Liver (tissue), 9 donors: ENCODE data around the gene USP6NL. TPM values are rescaled to one million over a fixed set of nuclear protein-coding genes. Genes with fewer than 3 reads are reported as not detected.

Experiments
- DNase-seq: peaks from one replicate; pipeline ENCODE4 v3.0.0-alpha.2; 2017; ENCODE audit warnings: low spot score
- H3K27ac ChIP-seq, 2 donors: one replicate each; pipeline ENCODE4 v1.7.0; 2013; ENCODE audit warnings: inconsistent platforms in 2 of 2, low read length in 2 of 2, control low read depth in 1 of 2, low read depth in 1 of 2, mild to moderate bottlenecking in 1 of 2
- H3K27me3 ChIP-seq, 4 donors: one replicate each; pipeline versions ENCODE4 v1.6.1 to v1.7.0; 2013; ENCODE audit warnings: low read length in 3 of 4, inconsistent platforms in 1 of 4, mild to moderate bottlenecking in 1 of 4, moderate library complexity in 1 of 4; ENCODE audit not compliant: control insufficient read depth in 4 of 4, insufficient read depth in 4 of 4
- H3K36me3 ChIP-seq, 4 donors: one replicate each; pipeline versions ENCODE4 v1.6.1 to v1.7.0; 2013; ENCODE audit warnings: low read length in 3 of 4, mild to moderate bottlenecking in 3 of 4, low read depth in 1 of 4, moderate library complexity in 1 of 4; ENCODE audit not compliant: control insufficient read depth in 4 of 4, insufficient read depth in 3 of 4
- H3K4me1 ChIP-seq, 4 donors: one replicate each; pipeline versions ENCODE4 v1.6.1 to v1.7.0; 2013; ENCODE audit warnings: low read length in 3 of 4, mild to moderate bottlenecking in 3 of 4, moderate library complexity in 1 of 4; ENCODE audit not compliant: control insufficient read depth in 4 of 4, insufficient read depth in 4 of 4
- H3K4me3 ChIP-seq, 3 donors: one replicate each; pipeline versions ENCODE4 v1.6.1 to v1.7.0; 2013; ENCODE audit warnings: low read length in 3 of 3, control low read depth in 1 of 3, low read depth in 1 of 3, mild to moderate bottlenecking in 1 of 3
- H3K9ac ChIP-seq, 2 donors: one replicate each; pipeline ENCODE4 v1.7.0; 2013; ENCODE audit warnings: low read length in 2 of 2, mild to moderate bottlenecking in 2 of 2, moderate library complexity in 2 of 2, control low read depth in 1 of 2, low read depth in 1 of 2
- H3K9me3 ChIP-seq, 4 donors: one replicate each; pipeline versions ENCODE4 v1.6.1 to v1.7.0; 2013; ENCODE audit warnings: low read length in 3 of 4; ENCODE audit not compliant: control insufficient read depth in 4 of 4
- ATF3 ChIP-seq: IDR thresholded peaks from 2 replicates; pipeline ENCODE4 v1.6.1; 2016; ENCODE audit warnings: antibody characterized with exemption
- CTCF ChIP-seq: fragments of 150-350 bp; IDR thresholded peaks from 2 replicates; pipeline ENCODE4 v1.5.1; 2017; ENCODE audit warnings: improper control_type of control experiment, low read depth, low read length; ENCODE audit not compliant: missing input control
- EGR1 ChIP-seq, 2 donors: IDR thresholded peaks; 2 replicates each; pipeline ENCODE4 v1.6.1; 2016 to 2018; ENCODE audit warnings: antibody characterized with exemption in 2 of 2, low read depth in 2 of 2
- FOXA1 ChIP-seq: IDR thresholded peaks from 2 replicates; pipeline ENCODE4 v1.6.1; 2016; ENCODE audit warnings: antibody characterized with exemption
- FOXA2 ChIP-seq: IDR thresholded peaks from 2 replicates; pipeline ENCODE4 v1.6.1; 2016; ENCODE audit warnings: antibody characterized with exemption
- GABPA ChIP-seq, 2 donors: IDR thresholded peaks in 1 of 2; conservative IDR thresholded peaks in 1 of 2; 2 replicates each; pipeline ENCODE4 v1.6.1; 2016; ENCODE audit warnings: antibody characterized with exemption in 2 of 2, mild to moderate bottlenecking in 1 of 2, moderate library complexity in 1 of 2
- JUND ChIP-seq, 2 donors: IDR thresholded peaks; 2 replicates each; pipeline ENCODE4 v1.6.1; 2016; ENCODE audit warnings: antibody characterized with exemption in 2 of 2
- MAX ChIP-seq: IDR thresholded peaks from 2 replicates; pipeline ENCODE4 v1.6.1; 2016; ENCODE audit warnings: antibody characterized with exemption
- NR2F2 ChIP-seq: IDR thresholded peaks from 2 replicates; pipeline ENCODE4 v1.6.1; 2016; ENCODE audit warnings: antibody characterized with exemption
- RAD21 ChIP-seq, 2 donors: IDR thresholded peaks; 2 replicates each; pipeline ENCODE4 v1.6.1; 2016; ENCODE audit warnings: antibody characterized with exemption in 2 of 2, mild to moderate bottlenecking in 2 of 2
- REST ChIP-seq: IDR thresholded peaks from 2 replicates; pipeline ENCODE4 v1.6.1; 2016; ENCODE audit warnings: antibody characterized with exemption, mild to moderate bottlenecking
- RXRA ChIP-seq, 2 donors: IDR thresholded peaks; 2 replicates each; pipeline ENCODE4 v1.6.1; 2017 to 2018; ENCODE audit warnings: antibody characterized with exemption in 2 of 2, mild to moderate bottlenecking in 1 of 2
- SP1 ChIP-seq: IDR thresholded peaks from 2 replicates; pipeline ENCODE4 v1.6.1; 2018; ENCODE audit warnings: antibody characterized with exemption, mild to moderate bottlenecking
- TAF1 ChIP-seq: conservative IDR thresholded peaks from 2 replicates; pipeline ENCODE4 v1.6.1; 2016; ENCODE audit warnings: antibody characterized with exemption, mild to moderate bottlenecking
- YY1 ChIP-seq: IDR thresholded peaks from 2 replicates; pipeline ENCODE4 v1.6.1; 2016; ENCODE audit warnings: antibody characterized with exemption, mild to moderate bottlenecking
- ZBTB33 ChIP-seq: IDR thresholded peaks from 2 replicates; pipeline ENCODE4 v1.6.1; 2016; ENCODE audit warnings: antibody characterized with exemption
- WGBS: extraction: QIAGEN DNeasy Blood & Tissue Kit; methylation state at CpG from one replicate; pipeline ENCODE4 v1.1.7; 2013; 5-methylcytosine and 5-hydroxymethylcytosine counted together
- polyA plus RNA-seq, 2 donors: library from polyadenylated mRNA; stranded (reverse) in 1 of 2; unstranded in 1 of 2; fragments of 200-250 nt in 1 of 2; fragments of >200 nt in 1 of 2; fragmentation: Nextera tagmentation in 1 of 2; extraction: Ambion mirVana in 1 of 2; gene quantifications; one replicate each; pipeline versions ENCODE4 v1.2.1 to v1.2.3, GENCODE V29; 2013 to 2015
- total RNA-seq, 2 donors: library from RNA; depleted of rRNA; stranded (reverse); fragments of >200 nt; gene quantifications; one replicate each; pipeline ENCODE4 v1.2.3, GENCODE V29; 2014
- donor health status: healthy.
- donor health status: healthy.
- donor health status: healthy.
- donor health status: healthy.
- donor health status: healthy.

USP6NL gene
- total and polyA plus RNA-seq, 4 donors, result 3.8 to 15.0 (median 10.2) TPM

GRCh38 chr10:11429439-11430052 is 181.9 kb downstream of the USP6NL start:
- no peak overlapping the region for H3K4me3 ChIP-seq
- DNase-seq, result no peak
- H3K27me3 ChIP-seq, result no peaks in the 10 kb centered on the region
- no peak overlapping the region for H3K9ac ChIP-seq
- H3K27ac ChIP-seq, result no peak overlapping the region
- peaks cover 0 to 4% (median 0%) of the 10 kb centered on the region in 4 donors for H3K9me3 ChIP-seq
- TF ChIP-seq EGR1 (IDR thresholded peaks at IDR 0.05; ENCODE audit: low read depth in 2 of 2) (no peak), FOXA2 (no peak), RAD21 (IDR thresholded peaks at IDR 0.05) (no peak), TAF1 (no peak), SP1 (no peak), ATF3 (no peak), GABPA (IDR thresholded peaks at IDR 0.05 in 1 of 2, conservative IDR thresholded peaks at IDR 0.05 in 1 of 2) (no peak), JUND (IDR thresholded peaks at IDR 0.05) (no peak), RXRA (IDR thresholded peaks at IDR 0.05) (no peak), REST (no peak), MAX (no peak)
- H3K4me1 ChIP-seq, result no peaks in the 10 kb centered on the region
- H3K36me3 ChIP-seq, result no peaks in the 10 kb centered on the region
- 90% methylated on average over 8 of the region's 8 CpGs for WGBS

GRCh38 chr10:11425676-11426075 is 185.8 kb downstream of the USP6NL start:
- Histone ChIP-seq H3K36me3 (no peaks in the 10 kb centered on the region), H3K4me1 (no peaks in the 10 kb centered on the region), H3K9ac (no peak overlapping the region), H3K9me3 (peaks cover 0 to 4% (median 0%) of the 10 kb centered on the region in 4 donors), H3K27me3 (no peaks in the 10 kb centered on the region), H3K27ac (no peak overlapping the region), H3K4me3 (no peak overlapping the region)
- WGBS, result 77% methylated on average over 2 of the region's 2 CpGs
- DNase-seq, result no peak
- TF ChIP-seq RXRA (IDR thresholded peaks at IDR 0.05), result no peak

- Histone ChIP-seq H3K9me3 (peaks cover 0 to 4% (median 0%) of the 10 kb centered on the region in 4 donors), H3K36me3 (no peaks in the 10 kb centered on the region), H3K9ac (no peak overlapping the region), H3K4me3 (no peak overlapping the region), H3K27ac (no peak overlapping the region), H3K4me1 (no peaks in the 10 kb centered on the region), H3K27me3 (no peaks in the 10 kb centered on the region)
- WGBS, result 86% methylated on average over 3 of the region's 3 CpGs
- no peak for DNase-seq
- TF ChIP-seq NR2F2 (no peak), ZBTB33 (no peak), FOXA2 (no peak), MAX (no peak), ATF3 (no peak), YY1 (no peak), GABPA (IDR thresholded peaks at IDR 0.05 in 1 of 2, conservative IDR thresholded peaks at IDR 0.05 in 1 of 2) (no peak), FOXA1 (no peak), CTCF (no peak), JUND (IDR thresholded peaks at IDR 0.05) (no peak)
Measured at GRCh38 chr10:11425296-11425610, 186.2 kb downstream of the USP6NL start.
